ENCODE data around the gene MYO1D. TPM values are rescaled to one million over a fixed set of nuclear protein-coding genes. Genes with fewer than 3 reads are reported as not detected.

MYO1D gene
- total and polyA plus RNA-seq, 2 of the 13 experiments (the other 11 are each of a cell fraction or from before 2014, with no cell fraction given), result 13.2 to 17.3 TPM

GRCh38 chr17:32877164-32877764 is 340 bp upstream of the MYO1D start (continued):
- TF ChIP-seq ZNF674 (CRISPR knock-in tag; IDR thresholded peaks at IDR 0.05; ENCODE audit: low read depth) (no peak), NR2C2 (CRISPR knock-in tag; IDR thresholded peaks at IDR 0.05; ENCODE audit: borderline replicate concordance) (no peak), MTF1 (CRISPR knock-in tag; IDR thresholded peaks at IDR 0.05) (no peak), HOXA3 (CRISPR knock-in tag; IDR thresholded peaks at IDR 0.05) (peak; percentile 26; the same call in 1 of the 2 replicates), ZNF710 (CRISPR knock-in tag; IDR thresholded peaks at IDR 0.05; ENCODE audit: borderline replicate concordance) (no peak), ZBTB20 (CRISPR knock-in tag; IDR thresholded peaks at IDR 0.05; ENCODE audit: borderline replicate concordance, low read depth) (no peak), MAFG (CRISPR knock-in tag; IDR thresholded peaks at IDR 0.05) (no peak), BRCA1 (CRISPR knock-in tag; IDR thresholded peaks at IDR 0.05) (no peak), ARNT2 (CRISPR knock-in tag; IDR thresholded peaks at IDR 0.05; ENCODE audit: low read depth) (no peak), ZNF331 (CRISPR knock-in tag; IDR thresholded peaks at IDR 0.05) (0 out of 2 replicates have a peak, but pooled peaks have one; percentile 15), SAP130 (CRISPR knock-in tag; IDR thresholded peaks at IDR 0.05; ENCODE audit: low read depth) (no peak; the same call in 1 of the 2 replicates), ZBTB44 (CRISPR knock-in tag; IDR thresholded peaks at IDR 0.05) (no peak), PRMT3 (CRISPR knock-in tag; IDR thresholded peaks at IDR 0.05; ENCODE audit: borderline replicate concordance, low read depth) (no peak), STAT6 (CRISPR knock-in tag; IDR thresholded peaks at IDR 0.05; ENCODE audit: borderline replicate concordance) (no peak), ZSCAN20 (CRISPR knock-in tag; IDR thresholded peaks at IDR 0.05; ENCODE audit: borderline replicate concordance) (no peak), GATA4 (IDR thresholded peaks at IDR 0.05; ENCODE audit: borderline replicate concordance, low read depth) (no peak), ZSCAN12 (CRISPR knock-in tag; IDR thresholded peaks at IDR 0.05) (no peak), ZNF713 (CRISPR knock-in tag; IDR thresholded peaks at IDR 0.05) (no peak), ZNF737 (CRISPR knock-in tag; IDR thresholded peaks at IDR 0.05; ENCODE audit: borderline replicate concordance) (no peak), ZNF552 (CRISPR knock-in tag; IDR thresholded peaks at IDR 0.05; ENCODE audit: borderline replicate concordance) (no peak), SRF (IDR thresholded peaks at IDR 0.05; ENCODE audit: low read depth, low read length) (no peak), POGZ (CRISPR knock-in tag; IDR thresholded peaks at IDR 0.05) (no peak), NR2F2 (IDR thresholded peaks at IDR 0.05; ENCODE audit: borderline replicate concordance, low read depth) (no peak)

All from HepG2 (cell line).